ENCODE results near the gene CCL26.
A peak's percentile ranks its signal among the peaks of the same experiment; 100 is the strongest.

CCL26 gene

DNA sequence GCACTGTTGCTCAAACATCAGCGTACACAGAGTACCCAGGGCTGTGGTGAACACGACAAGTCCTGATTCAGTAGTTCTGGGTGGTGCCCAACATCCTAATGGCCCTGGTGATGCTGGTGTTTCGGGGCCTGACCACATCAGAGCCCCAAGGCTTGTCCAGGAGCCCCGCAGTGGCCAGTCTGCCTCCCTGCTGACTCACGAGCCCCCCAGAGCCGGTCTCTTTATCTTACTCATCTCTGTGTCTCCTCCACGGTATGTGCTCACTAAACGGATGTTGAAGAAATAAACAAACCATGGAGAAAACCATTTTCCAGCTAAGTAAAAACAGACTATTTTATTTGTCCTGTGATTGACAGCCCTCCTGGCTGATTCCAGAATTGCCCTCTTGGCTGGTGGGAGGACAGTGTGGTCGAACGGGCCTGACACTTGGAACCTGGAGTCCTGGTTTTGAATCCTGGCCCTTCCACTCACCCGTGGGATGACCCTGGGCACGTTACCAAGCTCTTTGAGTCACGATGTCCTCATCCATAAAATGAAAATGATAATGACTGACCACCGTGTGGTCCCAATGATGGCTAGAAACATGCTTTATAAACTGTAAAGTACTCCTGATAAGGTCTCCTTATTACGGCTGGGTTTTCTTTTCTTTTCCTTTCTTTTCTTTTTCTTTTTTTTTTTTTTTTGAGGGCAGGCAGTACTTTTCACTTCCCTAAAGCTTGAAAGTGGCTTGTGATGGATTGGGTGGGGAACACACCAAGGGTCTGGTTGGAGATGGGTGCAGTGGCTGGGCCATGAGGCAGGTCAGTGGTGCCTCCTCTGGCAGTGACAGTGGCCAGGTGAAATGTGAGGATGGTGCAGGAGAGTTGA lies 39.0 kb downstream of the CCL26 start:
- TF ChIP-seq ZFX (IDR thresholded peaks at IDR 0.05; ENCODE audit: borderline replicate concordance): no peak
- TF ChIP-seq, protein P1, sequence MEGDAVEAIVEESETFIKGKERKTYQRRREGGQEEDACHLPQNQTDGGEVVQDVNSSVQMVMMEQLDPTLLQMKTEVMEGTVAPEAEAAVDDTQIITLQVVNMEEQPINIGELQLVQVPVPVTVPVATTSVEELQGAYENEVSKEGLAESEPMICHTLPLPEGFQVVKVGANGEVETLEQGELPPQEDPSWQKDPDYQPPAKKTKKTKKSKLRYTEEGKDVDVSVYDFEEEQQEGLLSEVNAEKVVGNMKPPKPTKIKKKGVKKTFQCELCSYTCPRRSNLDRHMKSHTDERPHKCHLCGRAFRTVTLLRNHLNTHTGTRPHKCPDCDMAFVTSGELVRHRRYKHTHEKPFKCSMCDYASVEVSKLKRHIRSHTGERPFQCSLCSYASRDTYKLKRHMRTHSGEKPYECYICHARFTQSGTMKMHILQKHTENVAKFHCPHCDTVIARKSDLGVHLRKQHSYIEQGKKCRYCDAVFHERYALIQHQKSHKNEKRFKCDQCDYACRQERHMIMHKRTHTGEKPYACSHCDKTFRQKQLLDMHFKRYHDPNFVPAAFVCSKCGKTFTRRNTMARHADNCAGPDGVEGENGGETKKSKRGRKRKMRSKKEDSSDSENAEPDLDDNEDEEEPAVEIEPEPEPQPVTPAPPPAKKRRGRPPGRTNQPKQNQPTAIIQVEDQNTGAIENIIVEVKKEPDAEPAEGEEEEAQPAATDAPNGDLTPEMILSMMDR (IDR thresholded peaks at IDR 0.05): no peak
- peak overlapping the region; percentile 17; the same call in 1 of the 2 replicates for H3K27ac ChIP-seq

DNA sequence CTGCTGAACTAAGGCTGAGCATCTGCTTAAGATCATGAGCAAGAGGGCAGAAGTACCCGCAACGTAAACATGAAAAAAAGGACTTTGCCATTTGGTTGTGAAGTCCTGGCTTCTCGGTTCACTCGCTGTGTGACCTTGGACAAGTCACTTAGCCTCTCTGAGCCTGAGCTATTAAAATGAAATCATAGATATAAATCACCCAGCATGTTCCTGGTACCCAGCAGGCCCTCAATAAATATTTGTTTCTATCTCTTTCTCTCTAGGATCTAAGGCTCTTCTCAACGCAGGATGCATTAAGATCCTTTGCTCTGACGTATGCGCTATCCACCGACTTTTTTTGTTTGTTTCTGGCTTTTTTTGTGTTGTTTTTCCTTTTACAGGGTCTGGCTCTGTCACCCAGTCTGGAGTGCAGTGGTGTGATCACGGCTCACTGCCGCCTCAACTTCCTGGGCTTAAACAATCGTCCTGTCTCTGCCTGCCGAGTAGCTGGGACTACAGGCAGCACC lies 39.9 kb downstream of the CCL26 start:
- TF ChIP-seq ZFX (IDR thresholded peaks at IDR 0.05; ENCODE audit: borderline replicate concordance): no peak
- TF ChIP-seq, protein P1 (IDR thresholded peaks at IDR 0.05): no peak
- H3K27ac ChIP-seq: peak overlapping the region; percentile 17; the same call in 1 of the 2 replicates

DNA sequence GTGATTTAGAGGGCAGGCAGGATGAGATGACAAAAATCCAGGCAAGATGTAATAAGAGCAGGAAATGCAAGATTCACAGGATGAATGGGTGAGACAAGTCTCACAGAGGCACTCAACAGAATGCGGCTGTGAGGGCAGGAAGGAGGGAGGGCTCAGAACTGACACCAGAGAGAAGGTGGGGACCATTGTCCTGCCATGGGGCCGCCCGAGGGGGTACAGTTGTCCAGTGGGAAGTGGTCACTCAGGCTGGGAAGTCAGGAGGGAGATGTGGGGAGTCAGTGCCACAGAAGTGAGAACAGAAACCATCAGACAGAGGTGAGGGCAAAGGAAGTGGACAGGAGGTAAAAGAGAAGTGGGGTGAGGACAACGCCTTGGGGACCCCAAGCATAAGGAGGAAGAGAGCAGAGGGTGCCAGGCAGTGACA lies 42.1 kb downstream of the CCL26 start:
- no peak overlapping the region for H3K27ac ChIP-seq
- no peak for TF ChIP-seq ZFX (IDR thresholded peaks at IDR 0.05; ENCODE audit: borderline replicate concordance)
- TF ChIP-seq, protein P1 (IDR thresholded peaks at IDR 0.05): no peak

DNA sequence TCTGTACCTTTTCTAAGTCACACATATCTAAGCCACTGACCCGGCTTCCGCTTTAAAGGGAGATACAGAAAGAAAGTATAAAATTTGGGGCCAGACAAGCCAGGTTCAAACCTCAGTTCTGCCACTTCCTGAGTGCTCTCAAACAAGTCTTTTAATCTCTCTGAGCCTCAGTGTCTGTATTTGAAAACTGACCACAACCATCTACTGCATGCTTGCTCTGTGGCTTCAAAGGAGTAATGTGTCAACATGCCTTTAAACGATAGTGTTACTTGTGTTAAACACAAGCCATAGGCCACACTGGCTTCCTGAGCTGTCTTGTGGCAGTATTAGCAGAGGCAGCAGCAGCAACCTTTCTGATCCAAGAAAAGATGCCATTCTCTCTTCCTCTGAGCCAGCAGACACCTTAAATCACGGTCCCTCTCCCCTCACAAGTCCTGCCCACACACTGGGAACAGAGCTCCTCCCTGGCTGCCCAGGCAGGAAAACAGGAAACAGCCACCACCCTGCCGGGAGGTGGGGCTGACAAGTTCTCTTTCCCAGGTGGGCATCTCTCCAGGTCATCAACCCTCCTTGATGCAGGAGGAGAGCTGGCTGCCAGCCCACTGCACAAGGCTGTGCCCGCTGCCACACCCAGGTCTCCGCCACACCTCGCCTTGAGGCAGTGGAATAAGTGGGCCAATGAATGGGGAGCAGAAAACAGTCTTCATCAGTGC lies 44.0 kb downstream of the CCL26 start:
- TF ChIP-seq, protein P1 (IDR thresholded peaks at IDR 0.05): peak; percentile 10; the same call in 1 of the 2 replicates
- TF ChIP-seq ZFX (IDR thresholded peaks at IDR 0.05; ENCODE audit: borderline replicate concordance): no peak
- H3K27ac ChIP-seq: peak overlapping the region; percentile 68

DNA sequence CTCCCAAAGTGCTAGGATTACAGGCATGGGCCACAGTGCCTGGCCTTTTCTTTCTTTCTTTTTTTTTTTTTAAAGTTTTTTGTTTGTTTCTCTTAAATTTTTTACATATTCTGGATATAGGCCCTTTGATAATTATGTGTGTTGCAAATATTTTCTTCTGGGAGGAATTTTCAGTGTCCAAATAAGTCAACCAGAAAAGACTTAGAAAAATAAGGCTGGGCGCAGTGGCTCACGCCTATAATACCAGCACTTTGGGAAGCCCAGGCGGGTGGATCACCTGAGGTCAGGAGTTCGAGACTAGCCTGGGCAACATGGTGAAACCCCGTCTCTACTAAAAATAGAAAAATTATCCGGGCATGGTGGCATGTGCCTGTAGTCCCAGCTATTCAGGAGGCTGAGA lies 44.7 kb downstream of the CCL26 start:
- peak overlapping the region; percentile 68 for H3K27ac ChIP-seq

DNA sequence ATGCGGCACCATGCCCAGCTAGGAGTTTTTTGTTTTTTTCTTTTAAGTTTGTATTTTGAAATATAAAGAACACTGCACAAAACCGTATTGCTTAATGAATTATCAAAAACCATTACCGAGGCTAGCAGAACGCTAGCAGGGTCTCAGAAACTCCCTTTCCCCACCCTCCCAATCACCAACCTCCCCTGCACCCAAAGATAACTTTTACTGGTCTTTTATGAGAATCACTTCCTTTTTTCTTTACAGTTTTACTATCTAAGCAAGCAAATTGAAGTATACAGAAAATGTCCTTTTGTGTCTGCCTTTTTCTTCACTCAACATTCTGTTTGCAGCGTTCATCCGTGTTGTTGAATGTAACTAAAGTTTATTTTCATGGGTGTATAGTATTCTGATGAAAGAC lies 46.7 kb downstream of the CCL26 start:
- TF ChIP-seq ZFX (IDR thresholded peaks at IDR 0.05; ENCODE audit: borderline replicate concordance): no peak
- TF ChIP-seq, protein P1 (IDR thresholded peaks at IDR 0.05): no peak
- H3K27ac ChIP-seq: no peak overlapping the region

DNA sequence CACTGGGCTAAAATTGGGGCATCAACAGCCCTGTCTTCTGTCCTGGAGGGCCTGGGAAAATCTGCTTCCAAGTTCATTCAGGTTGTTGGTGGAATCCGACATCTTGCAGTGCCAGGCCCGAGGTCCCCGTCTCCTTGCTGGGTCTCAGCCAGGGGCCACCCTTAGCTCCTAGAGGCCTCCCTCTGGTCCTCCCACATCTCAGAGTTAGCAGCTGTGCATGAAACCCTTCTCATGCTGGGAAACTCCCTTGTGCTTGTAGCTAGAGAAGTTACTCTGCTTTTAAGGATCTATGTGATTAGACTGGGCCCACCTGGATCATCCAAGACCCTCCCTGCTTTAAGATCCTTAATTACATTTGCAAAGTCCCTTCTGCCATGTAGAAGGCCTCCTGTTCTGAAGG lies 48.6 kb downstream of the CCL26 start:
- H3K27ac ChIP-seq: no peak overlapping the region
- TF ChIP-seq ZFX (IDR thresholded peaks at IDR 0.05; ENCODE audit: borderline replicate concordance): no peak
- TF ChIP-seq, protein P1 (IDR thresholded peaks at IDR 0.05): no peak

All from 22Rv1 (cell line).